GM12874 (cell line): ENCODE results near the gene CRYGN.

Source experiments
- TF ChIP-seq, protein P1 (sequence below): IDR thresholded peaks from 2 replicates; pipeline ENCODE4 v1.5.1; 2011; ENCODE audit warnings: low read depth, mild to moderate bottlenecking, control low read depth, low read length, moderate library complexity; ENCODE audit not compliant: insufficient read depth

The CRYGN gene

DNA sequence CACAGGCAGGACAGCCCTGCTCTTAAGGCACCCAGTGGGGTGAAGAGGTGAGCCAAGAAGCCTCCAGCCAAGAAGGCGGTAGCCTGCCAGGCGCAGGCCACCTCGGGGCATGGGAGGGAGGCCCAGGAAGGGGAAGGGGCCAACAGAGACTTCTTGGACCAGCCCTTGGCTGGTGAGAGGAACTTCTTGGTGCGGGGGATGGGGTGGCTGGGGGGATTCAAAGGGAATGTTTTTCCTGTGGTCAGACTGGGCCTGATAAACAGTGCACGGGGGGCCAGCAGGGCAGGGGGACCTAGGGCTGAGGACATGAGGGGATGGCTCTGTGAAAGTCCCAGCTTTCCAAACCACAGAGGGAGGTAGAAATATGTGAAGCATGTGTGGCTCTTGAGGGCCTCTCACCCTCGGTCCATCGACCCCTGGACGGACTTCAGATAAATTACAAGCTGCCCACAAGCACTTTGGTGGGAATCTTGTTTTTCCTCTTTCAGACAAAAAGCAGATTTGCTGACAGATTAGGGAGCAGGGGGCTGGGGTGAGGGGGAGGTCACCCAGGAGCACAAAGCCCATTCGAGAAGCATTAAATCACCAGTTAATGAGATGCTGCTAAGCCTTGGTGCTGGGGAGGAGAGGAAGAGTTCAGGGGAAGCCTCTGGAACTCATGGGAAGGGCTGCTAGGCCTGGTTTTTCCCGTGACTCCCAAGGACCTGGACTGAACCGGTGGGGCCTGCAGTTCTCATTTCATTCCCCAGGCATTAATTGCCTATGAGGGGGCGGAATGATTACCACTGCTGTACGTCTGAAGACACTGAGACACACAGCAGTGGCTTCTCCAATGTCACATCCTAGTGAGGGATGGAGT is 11.3 kb downstream of the CRYGN start:
- TF ChIP-seq, protein P1, sequence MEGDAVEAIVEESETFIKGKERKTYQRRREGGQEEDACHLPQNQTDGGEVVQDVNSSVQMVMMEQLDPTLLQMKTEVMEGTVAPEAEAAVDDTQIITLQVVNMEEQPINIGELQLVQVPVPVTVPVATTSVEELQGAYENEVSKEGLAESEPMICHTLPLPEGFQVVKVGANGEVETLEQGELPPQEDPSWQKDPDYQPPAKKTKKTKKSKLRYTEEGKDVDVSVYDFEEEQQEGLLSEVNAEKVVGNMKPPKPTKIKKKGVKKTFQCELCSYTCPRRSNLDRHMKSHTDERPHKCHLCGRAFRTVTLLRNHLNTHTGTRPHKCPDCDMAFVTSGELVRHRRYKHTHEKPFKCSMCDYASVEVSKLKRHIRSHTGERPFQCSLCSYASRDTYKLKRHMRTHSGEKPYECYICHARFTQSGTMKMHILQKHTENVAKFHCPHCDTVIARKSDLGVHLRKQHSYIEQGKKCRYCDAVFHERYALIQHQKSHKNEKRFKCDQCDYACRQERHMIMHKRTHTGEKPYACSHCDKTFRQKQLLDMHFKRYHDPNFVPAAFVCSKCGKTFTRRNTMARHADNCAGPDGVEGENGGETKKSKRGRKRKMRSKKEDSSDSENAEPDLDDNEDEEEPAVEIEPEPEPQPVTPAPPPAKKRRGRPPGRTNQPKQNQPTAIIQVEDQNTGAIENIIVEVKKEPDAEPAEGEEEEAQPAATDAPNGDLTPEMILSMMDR: no peak

DNA sequence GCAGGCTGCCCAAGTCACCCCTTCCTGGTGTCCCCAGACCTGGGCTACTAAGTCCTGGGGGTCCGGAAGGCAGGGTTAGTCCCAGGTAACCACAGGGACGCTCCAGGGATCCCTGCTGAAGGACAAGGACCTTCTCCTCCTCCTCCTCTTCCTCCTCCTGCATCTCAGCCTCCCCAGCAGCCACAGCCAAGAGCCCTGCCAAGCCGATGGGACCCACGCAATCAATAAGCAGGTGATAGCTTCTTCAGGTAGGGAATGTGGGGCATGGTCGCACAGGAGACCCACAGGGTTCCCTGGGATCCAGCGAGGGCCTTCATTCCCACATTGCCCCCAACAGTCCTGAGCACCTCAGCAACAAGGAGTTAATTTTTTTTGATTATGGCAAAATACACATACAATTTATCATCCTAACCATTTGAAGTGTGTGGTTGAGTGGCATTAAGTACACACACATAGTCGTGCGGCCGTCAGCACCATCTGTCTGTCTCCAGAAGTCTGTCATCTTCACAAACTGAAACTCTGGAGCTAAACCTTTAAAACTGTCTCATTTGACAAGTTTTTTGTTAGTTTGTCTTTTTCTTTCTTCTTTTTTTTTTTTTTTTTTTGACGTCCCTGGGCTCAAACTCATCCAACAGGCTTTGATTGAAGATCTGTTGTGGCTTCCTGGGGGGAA is 12.1 kb downstream of the CRYGN start:
- TF ChIP-seq, protein P1: no peak

DNA sequence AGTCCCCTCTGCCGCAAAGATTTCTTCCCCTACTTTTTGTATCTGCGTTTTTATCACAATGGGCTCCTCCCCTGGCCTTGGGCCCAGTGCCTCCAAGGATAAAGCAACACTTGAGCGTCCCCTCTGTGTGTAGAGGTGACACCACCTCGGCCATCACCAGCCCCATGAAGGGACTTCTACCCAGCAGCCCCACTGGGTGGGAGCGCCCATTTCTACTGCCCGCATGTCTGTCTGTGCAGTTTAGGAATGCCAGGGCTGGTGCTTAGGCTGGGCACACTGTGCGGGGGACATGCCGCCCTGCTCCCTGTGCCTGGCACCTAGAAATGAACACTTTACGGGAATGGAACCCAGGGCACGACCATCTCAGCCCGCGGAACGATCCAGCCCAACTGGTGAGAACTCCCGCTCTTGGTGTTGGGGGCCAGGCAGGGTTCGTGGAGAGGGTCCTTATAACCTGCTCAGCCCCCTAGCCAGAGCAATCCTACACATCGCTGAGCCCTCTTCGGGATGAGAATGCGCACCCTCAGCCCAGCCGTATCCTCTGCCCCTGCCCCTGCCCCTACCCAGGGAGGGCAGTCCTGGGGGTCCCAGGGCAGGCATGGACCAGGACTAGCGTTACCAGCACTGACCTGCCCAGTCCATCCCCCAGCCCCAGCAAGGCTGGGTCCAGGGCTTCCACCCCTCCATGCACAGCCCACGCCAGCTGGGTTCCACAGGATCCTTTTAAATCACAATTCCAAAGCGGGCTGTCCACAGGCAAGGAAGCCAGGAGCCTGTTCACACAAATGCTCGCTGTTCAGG is 12.8 kb downstream of the CRYGN start:
- TF ChIP-seq, protein P1: no peak

DNA sequence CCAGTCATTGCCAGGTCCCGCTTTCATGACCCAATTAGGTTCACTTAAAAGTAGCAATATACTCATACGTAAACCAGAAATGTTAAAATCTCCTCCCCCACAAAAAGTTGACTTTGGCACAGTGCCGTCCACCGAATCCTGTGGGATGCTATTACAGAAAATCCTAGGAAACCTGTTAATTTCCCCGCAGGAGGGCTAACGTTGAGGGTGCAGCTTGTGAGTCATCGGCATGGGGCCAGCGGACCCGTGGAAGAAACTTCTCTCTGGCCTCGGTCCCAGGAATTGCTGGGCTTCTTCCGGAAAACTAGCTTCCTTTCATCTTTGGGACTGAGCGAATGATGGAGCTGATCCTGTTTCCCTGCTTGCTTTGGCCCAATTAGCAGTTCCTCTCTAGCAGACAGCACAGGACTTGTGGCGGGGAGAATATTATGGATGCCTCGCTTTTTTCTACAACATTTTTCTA is 13.5 kb downstream of the CRYGN start:
- TF ChIP-seq, protein P1: no peak

DNA sequence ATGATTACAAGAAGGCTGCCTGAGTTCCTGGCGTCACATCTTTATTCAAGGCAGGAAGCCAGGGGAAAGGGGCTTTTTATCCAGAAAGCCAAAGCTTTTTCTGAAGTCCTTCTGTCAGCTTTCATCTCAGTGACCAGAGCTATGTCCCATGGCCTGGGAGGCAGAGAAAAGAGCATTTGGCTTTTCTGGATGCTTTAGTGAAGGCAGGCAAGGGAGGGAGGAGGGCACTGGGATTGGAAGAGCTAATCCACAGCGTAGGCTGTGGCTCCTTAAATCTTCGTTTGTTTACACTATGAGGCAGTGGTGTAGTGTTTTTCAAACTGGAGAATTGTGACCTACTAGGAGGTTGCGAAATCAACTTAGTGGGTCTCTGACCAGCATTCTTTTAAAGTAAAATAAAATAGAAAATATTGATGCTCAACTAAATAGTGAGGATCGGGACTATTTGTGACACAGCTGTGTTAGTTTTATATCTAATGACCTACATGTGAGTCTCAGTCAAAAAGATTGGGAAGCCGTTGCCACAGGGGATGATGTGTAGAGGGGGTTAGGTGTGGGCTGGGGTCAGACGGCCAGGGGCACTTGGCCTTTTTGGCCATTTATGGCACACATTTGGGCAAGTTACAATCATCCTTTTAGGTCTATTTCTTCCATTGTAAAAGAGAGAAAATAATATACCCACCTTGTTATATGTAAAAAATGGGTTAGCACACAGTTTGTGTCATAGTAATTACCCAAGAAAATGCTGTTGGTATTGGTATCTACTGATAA is 14.1 kb downstream of the CRYGN start:
- TF ChIP-seq, protein P1: no peak

DNA sequence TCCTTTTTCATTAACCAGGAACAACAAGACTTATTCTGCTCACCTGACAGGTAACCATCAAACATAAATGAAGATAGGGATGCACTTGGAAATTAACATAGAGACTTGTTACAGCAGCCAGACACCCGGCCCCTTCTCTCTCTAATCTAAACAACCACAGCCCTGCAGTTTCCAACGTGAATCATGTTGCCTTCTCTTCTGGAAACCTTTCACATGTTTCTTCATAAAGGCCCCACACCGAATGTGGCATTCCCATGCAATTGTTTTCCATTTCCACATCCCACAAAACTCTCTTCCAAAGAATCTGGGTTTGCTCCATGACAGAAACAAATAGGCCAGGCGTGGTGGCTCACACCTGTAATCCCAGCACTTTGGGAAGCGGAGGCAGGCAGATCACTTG is 15.1 kb downstream of the CRYGN start:
- TF ChIP-seq, protein P1: no peak

DNA sequence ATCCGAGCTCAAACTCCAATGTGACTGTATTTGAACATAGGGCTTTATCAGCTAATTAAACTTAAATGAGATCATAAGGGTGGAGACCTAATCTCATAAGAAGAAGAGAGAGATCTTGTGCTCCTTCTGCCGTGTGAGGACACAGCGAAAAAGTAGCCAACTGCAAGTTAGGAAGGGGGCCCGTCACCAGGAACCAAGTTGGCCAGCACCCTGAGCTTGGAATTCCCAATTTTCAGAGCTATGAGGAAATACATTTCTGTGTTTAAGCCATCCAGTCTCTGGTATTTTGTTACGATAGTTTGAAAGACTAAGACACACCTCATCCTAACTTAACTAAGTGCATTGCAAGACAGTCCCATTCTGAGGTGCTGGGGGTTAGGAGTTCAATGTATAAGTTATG is 16.0 kb downstream of the CRYGN start:
- TF ChIP-seq, protein P1: no peak
